Measurements from ENCODE around the gene FGF18.

Gene FGF18

GRCh38 chr5:171428168-171428696 lies 8.8 kb downstream of the FGF18 start:
- H3K4me1 ChIP-seq (ENCODE audit: insufficient read depth, low read length, severe bottlenecking) = no peaks in the 10 kb centered on the region
- no peaks in the 10 kb centered on the region for H4K20me1 ChIP-seq (ENCODE audit: insufficient read depth, low read length)
- H3K27me3 ChIP-seq (ENCODE audit: insufficient read depth, low read length) = no peaks in the 10 kb centered on the region
- H3K36me3 ChIP-seq (ENCODE audit: insufficient read depth, low read length) = no peaks in the 10 kb centered on the region
- no peaks in the 10 kb centered on the region for H3K9me3 ChIP-seq (ENCODE audit: low read length)
- H3K9ac ChIP-seq (ENCODE audit: low read length) = no peak overlapping the region
- H2AFZ ChIP-seq (ENCODE audit: low read length) = no peak overlapping the region
- H3K79me2 ChIP-seq (ENCODE audit: insufficient read depth, low read length) = no peaks in the 10 kb centered on the region
- H3K27ac ChIP-seq (ENCODE audit: low read depth, low read length, poor library complexity, severe bottlenecking) = no peak overlapping the region
- TF ChIP-seq EZH2 (IDR thresholded peaks at IDR 0.05; ENCODE audit: borderline replicate concordance, low read length) (no peak), CTCF (IDR thresholded peaks at IDR 0.05; ENCODE audit: low read length) (no peak)
- no peaks in the 10 kb centered on the region for H3F3A ChIP-seq (ENCODE audit: insufficient read depth, low read length)
- no peak overlapping the region for H3K4me2 ChIP-seq (ENCODE audit: low read length)
- no peak overlapping the region for H3K4me3 ChIP-seq (ENCODE audit: low read depth, low read length, poor library complexity, severe bottlenecking)
- no peaks in the 10 kb centered on the region for H3K9me2 ChIP-seq (ENCODE audit: low read depth, low read length)

- Histone ChIP-seq H3K36me3 (ENCODE audit: insufficient read depth, low read length) (no peaks in the 10 kb centered on the region), H4K20me1 (ENCODE audit: insufficient read depth, low read length) (no peaks in the 10 kb centered on the region), H3K27ac (ENCODE audit: low read depth, low read length, poor library complexity, severe bottlenecking) (no peak overlapping the region), H3K9ac (ENCODE audit: low read length) (no peak overlapping the region), H3K4me3 (ENCODE audit: low read depth, low read length, poor library complexity, severe bottlenecking) (no peak overlapping the region), H3F3A (ENCODE audit: insufficient read depth, low read length) (no peaks in the 10 kb centered on the region), H3K9me3 (ENCODE audit: low read length) (no peaks in the 10 kb centered on the region), H3K4me2 (ENCODE audit: low read length) (no peak overlapping the region), H3K4me1 (ENCODE audit: insufficient read depth, low read length, severe bottlenecking) (no peaks in the 10 kb centered on the region), H3K9me2 (ENCODE audit: low read depth, low read length) (no peaks in the 10 kb centered on the region), H3K27me3 (ENCODE audit: insufficient read depth, low read length) (no peaks in the 10 kb centered on the region), H2AFZ (ENCODE audit: low read length) (no peak overlapping the region), H3K79me2 (ENCODE audit: insufficient read depth, low read length) (no peaks in the 10 kb centered on the region)
- TF ChIP-seq CTCF (IDR thresholded peaks at IDR 0.05; ENCODE audit: low read length) = no peak
- no peak for TF ChIP-seq EZH2 (IDR thresholded peaks at IDR 0.05; ENCODE audit: borderline replicate concordance, low read length)
These were observed 9.5 kb downstream of the FGF18 start for GRCh38 chr5:171428809-171429542.

GRCh38 chr5:171429543-171429910 lies 10.1 kb downstream of the FGF18 start:
- no peaks in the 10 kb centered on the region for H3K36me3 ChIP-seq (ENCODE audit: insufficient read depth, low read length)

More at GRCh38 chr5:171429543-171429910, 10.1 kb downstream of the FGF18 start:
- Histone ChIP-seq H3K4me3 (ENCODE audit: low read depth, low read length, poor library complexity, severe bottlenecking) (no peak overlapping the region), H3K27ac (ENCODE audit: low read depth, low read length, poor library complexity, severe bottlenecking) (no peak overlapping the region), H3K9ac (ENCODE audit: low read length) (no peak overlapping the region), H3F3A (ENCODE audit: insufficient read depth, low read length) (no peaks in the 10 kb centered on the region), H3K27me3 (ENCODE audit: insufficient read depth, low read length) (no peaks in the 10 kb centered on the region), H2AFZ (ENCODE audit: low read length) (no peak overlapping the region), H3K9me3 (ENCODE audit: low read length) (no peaks in the 10 kb centered on the region), H3K4me2 (ENCODE audit: low read length) (no peak overlapping the region), H3K4me1 (ENCODE audit: insufficient read depth, low read length, severe bottlenecking) (no peaks in the 10 kb centered on the region), H3K79me2 (ENCODE audit: insufficient read depth, low read length) (no peaks in the 10 kb centered on the region), H3K9me2 (ENCODE audit: low read depth, low read length) (no peaks in the 10 kb centered on the region), H4K20me1 (ENCODE audit: insufficient read depth, low read length) (no peaks in the 10 kb centered on the region)
- TF ChIP-seq EZH2 (IDR thresholded peaks at IDR 0.05; ENCODE audit: borderline replicate concordance, low read length) (no peak), CTCF (IDR thresholded peaks at IDR 0.05; ENCODE audit: low read length) (no peak)

Measured in OCI-LY1 (cell line).